ENCODE measurements around the gene ZNF831. TPM values are rescaled to one million over a fixed set of nuclear protein-coding genes. Genes with fewer than 3 reads are reported as not detected.

Gene ZNF831
- total RNA-seq, 1 donor from 2014 or later = not detected

DNA sequence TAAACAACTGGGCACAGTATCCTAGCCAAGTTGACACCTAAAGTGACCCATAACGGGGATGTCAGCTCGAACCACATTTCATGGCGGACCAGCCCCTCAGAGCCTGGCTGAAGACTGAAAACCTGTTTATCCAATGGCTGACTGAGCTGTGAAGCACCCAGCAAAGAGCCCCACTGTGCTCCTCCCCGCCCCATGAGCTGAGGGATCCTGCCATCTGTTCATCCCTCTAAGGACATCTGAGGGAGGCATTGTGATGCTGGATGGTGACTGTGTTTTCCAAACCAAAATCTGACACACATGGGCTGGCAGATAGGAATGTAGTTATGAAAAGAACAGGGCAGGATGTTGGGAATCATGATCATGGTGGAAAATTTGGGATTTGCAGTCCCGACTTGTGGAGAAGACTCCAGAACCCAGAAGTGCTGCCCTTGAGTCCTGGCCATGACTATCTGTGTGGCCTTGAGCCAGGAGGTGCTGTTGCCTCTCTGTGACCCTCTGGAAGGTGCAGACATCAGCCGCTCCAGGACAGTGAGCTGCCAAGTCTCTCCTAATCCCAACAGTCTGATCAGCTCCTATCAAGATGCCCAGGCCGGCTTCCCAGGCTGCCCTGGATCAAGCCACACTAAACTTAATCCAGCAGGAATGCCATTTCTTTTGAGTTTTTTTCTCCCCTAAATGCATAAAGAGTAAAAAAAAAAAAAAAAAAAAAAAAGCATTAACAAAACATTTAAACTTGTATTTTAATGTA, 142.5 kb downstream of the ZNF831 start:
- no peak for DNase-seq (ENCODE audit: low read depth)

DNA sequence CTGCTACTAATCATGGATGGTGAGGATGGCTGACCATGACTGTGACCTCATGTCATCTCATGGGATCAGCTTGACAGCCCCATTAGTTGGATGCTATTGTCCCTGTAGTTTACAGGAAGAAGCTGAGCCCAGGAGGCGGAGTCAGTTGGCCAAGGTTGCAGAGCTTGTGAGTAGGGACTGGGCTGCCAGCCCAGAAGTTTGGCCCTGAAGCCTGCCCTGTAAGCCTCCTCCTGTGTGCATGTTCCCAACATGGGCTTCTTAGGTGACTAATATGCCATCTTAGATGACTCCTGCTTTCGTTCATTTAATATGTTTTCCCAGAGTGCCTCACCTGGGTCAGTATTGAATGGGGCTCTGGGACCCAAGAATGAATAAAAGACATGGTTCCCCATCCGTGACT, 143.6 kb downstream of the ZNF831 start:
- no peak for DNase-seq (ENCODE audit: low read depth)

Other genes with a start within 250 kb of the ZNF831 start
- gene NELFCD, start 182.6 kb upstream of the ZNF831 start, total RNA-seq = 48.4 and 107 TPM in 2 replicates
- 244 and 387 TPM in 2 replicates for gene CTSZ, start 156.6 kb upstream of the ZNF831 start, total RNA-seq
- not detected in 2 replicates for gene TUBB1, start 144.4 kb upstream of the ZNF831 start, total RNA-seq
- gene ATP5F1E, start 131.5 kb upstream of the ZNF831 start, total RNA-seq = 22.2 and 24.7 TPM in 2 replicates
- 86.5 and 133 TPM in 2 replicates for gene PRELID3B, start 121.0 kb upstream of the ZNF831 start, total RNA-seq
- not detected in 2 replicates for gene EDN3, start 136.8 kb downstream of the ZNF831 start, total RNA-seq

All from renal cortical epithelial cell (primary cell).